K562 (cell line): Measurements from ENCODE around the gene INO80E. TPM values are rescaled to one million over a fixed set of nuclear protein-coding genes. Genes with fewer than 3 reads are reported as not detected.

Experiments
- ARID3A ChIP-seq: IDR thresholded peaks from 2 replicates; pipeline ENCODE4 v1.6.1; 2012; ENCODE audit warnings: low read depth, low read length, improper control_type of control experiment, borderline replicate concordance
- CBFB ChIP-seq: sonication (generic); formaldehyde crosslinking; IDR thresholded peaks from 2 replicates; pipeline ENCODE4 v1.4.0; 2020; ENCODE audit warnings: mild to moderate bottlenecking, missing genetic modification reagents
- CBX8 ChIP-seq: fragments of 200-600 bp; sonication (generic); IDR thresholded peaks from 2 replicates; pipeline ENCODE4 v1.6.1; 2012; ENCODE audit warnings: borderline replicate concordance, mixed run types, low read depth, mild to moderate bottlenecking, moderate library complexity, mixed read lengths, low read length, control low read depth, inconsistent platforms; ENCODE audit not compliant: poor library complexity, severe bottlenecking; ENCODE audit errors: extremely low read depth
- FOXO4 ChIP-seq: fragments of 450-650 bp; formaldehyde crosslinking; IDR thresholded peaks from 2 replicates; pipeline ENCODE4 v1.4.0; 2020; ENCODE audit warnings: mild to moderate bottlenecking, moderate library complexity
- HCFC1 ChIP-seq: IDR thresholded peaks from 2 replicates; pipeline ENCODE4 v1.6.1; 2012; ENCODE audit warnings: low read depth, low read length, improper control_type of control experiment
- HDAC1 ChIP-seq, 2 experiments: fragments of 450-650 bp; IDR thresholded peaks; 2 replicates each; pipeline ENCODE4 v1.6.1; 2016 to 2017; ENCODE audit warnings: inconsistent platforms in 1 of 2, mild to moderate bottlenecking in 1 of 2, moderate library complexity in 1 of 2
- HLTF ChIP-seq: fragments of 450-650 bp; IDR thresholded peaks from 2 replicates; pipeline ENCODE4 v1.6.1; 2016
- HMG20B ChIP-seq: fragments of 250-450 bp; sonication (Bioruptor Pico); IDR thresholded peaks from 2 replicates; pipeline ENCODE4 v1.5.0; 2021; ENCODE audit warnings: mild to moderate bottlenecking
- MCM3 ChIP-seq: fragments of 450-650 bp; IDR thresholded peaks from 2 replicates; pipeline ENCODE4 v1.6.1; 2016
- MEF2D ChIP-seq: conservative IDR thresholded peaks from 2 replicates; pipeline ENCODE4 v1.6.1; 2016; ENCODE audit warnings: low read depth, missing genetic modification characterization, missing compliant biosample characterization
- PHB2 ChIP-seq: fragments of 450-650 bp; IDR thresholded peaks from 2 replicates; pipeline ENCODE4 v1.6.1; 2017; ENCODE audit warnings: low read depth
- RBM25 ChIP-seq: fragments of 200-400 bp; formaldehyde crosslinking; IDR thresholded peaks from 2 replicates; pipeline ENCODE4 v1.6.1; 2018; ENCODE audit warnings: low read length, low read depth, moderate library complexity; ENCODE audit not compliant: severe bottlenecking
- SMAD2 ChIP-seq: fragments of 150-350 bp; IDR thresholded peaks from 2 replicates; pipeline ENCODE4 v1.6.1; 2014; ENCODE audit warnings: low read depth, mild to moderate bottlenecking, low read length
- SP1 ChIP-seq: sonication (generic); formaldehyde crosslinking; IDR thresholded peaks from 2 replicates; pipeline ENCODE4 v1.8.1; 2022; ENCODE audit warnings: mild to moderate bottlenecking, missing genetic modification reagents
- STAT5A ChIP-seq: IDR thresholded peaks from 2 replicates; pipeline ENCODE4 v1.6.1; 2012; ENCODE audit warnings: low read length, inconsistent platforms, borderline replicate concordance
- TEAD1 ChIP-seq, 2 experiments: fragments of 450-650 bp in 1 of 2; sonication (generic) in 1 of 2; formaldehyde crosslinking; IDR thresholded peaks; 2 replicates each; pipeline versions ENCODE4 v1.4.0 to v1.8.0; 2020 to 2022; ENCODE audit warnings: mild to moderate bottlenecking in 2 of 2, missing genetic modification reagents in 1 of 2
- THRB ChIP-seq: fragments of 450-650 bp; formaldehyde crosslinking; conservative IDR thresholded peaks from 2 replicates; pipeline ENCODE4 v1.4.0; 2022; ENCODE audit warnings: mild to moderate bottlenecking, missing genetic modification characterization
- USF2 ChIP-seq: sonication (generic); formaldehyde crosslinking; IDR thresholded peaks from 2 replicates; pipeline ENCODE4 v1.5.0; 2020; ENCODE audit warnings: missing genetic modification reagents
- ZNF274 ChIP-seq: IDR thresholded peaks from 2 replicates; pipeline ENCODE4 v1.6.1; 2011; ENCODE audit warnings: low read depth, mild to moderate bottlenecking, low read length, moderate library complexity, borderline replicate concordance
- ZNF584 ChIP-seq: fragments of 200-800 bp; sonication (Bioruptor generic); IDR thresholded peaks from 2 replicates; pipeline ENCODE4 v1.6.1; 2016; ENCODE audit warnings: low read depth, mild to moderate bottlenecking, missing genetic modification characterization, missing compliant biosample characterization
- ZNF668 ChIP-seq: fragments of 250-450 bp; sonication (Bioruptor Pico); IDR thresholded peaks from 2 replicates; pipeline ENCODE4 v1.8.0; 2022; ENCODE audit warnings: mild to moderate bottlenecking, inconsistent platforms
- polyA plus RNA-seq, 8 experiments: library from polyadenylated mRNA; depleted of rRNA in 4 of 8; stranded (reverse) in 5 of 8; unstranded in 3 of 8; fragments of >200 nt; fragmentation: Nextera tagmentation in 2 of 8; fragmentation: Illumina TruSeq in 1 of 8; extraction: Ambion mirVana in 2 of 8; extraction: Trizol in 1 of 8; gene quantifications; 2 replicates each; pipeline versions ENCODE4 v1.2.1 to v1.2.3, GENCODE V29; 2011 to 2014; ENCODE audit warnings: inconsistent platforms in 1 of 8, missing spikeins in 1 of 8
- total RNA-seq, 7 experiments: library from RNA; depleted of rRNA in 6 of 7; stranded (reverse); fragments of >200 nt in 6 of 7; fragmentation: Illumina TruSeq in 2 of 7; extraction: Trizol in 2 of 7; gene quantifications; 2 replicates each; pipeline versions ENCODE4 v1.2.1 to v1.2.3, GENCODE V29; 2011 to 2021; ENCODE audit warnings: low replicate concordance in 1 of 7

Gene INO80E
- total and polyA plus RNA-seq, 9 of the 15 experiments (the other 6 are each of a cell fraction or from before 2014, with no cell fraction given), result 0.31 to 102 (median 49.3) TPM

GRCh38 chr16:29995911-29996765 lies at the start of gene INO80E (continued):
- TF ChIP-seq SP1 (CRISPR knock-in tag) (peak; percentile 89), ZNF274 (no peak), THRB (no peak), CBFB (no peak), HCFC1 (peak; percentile 95), HMG20B (CRISPR knock-in tag) (no peak), USF2 (CRISPR knock-in tag) (no peak), TEAD1 (CRISPR knock-in tag; IDR thresholded peaks at IDR 0.05) (peak in 1 of 2 experiments; percentile 69; a peak in 1 of 4 replicates), STAT5A (no peak), ZNF584 (CRISPR knock-in tag) (0 out of 2 replicates have a peak, but pooled peaks have one; percentile 53), CBX8 (no peak), ZNF668 (CRISPR knock-in tag) (no peak), PHB2 (no peak), HLTF (no peak), HDAC1 (IDR thresholded peaks at IDR 0.05) (0 out of 4 replicates have a peak, but pooled peaks of 1 of the 2 experiments have one; percentile 4), MEF2D (tag) (no peak), ARID3A (no peak), SMAD2 (no peak), RBM25 (no peak), FOXO4 (CRISPR knock-in tag) (no peak), MCM3 (no peak)
